Endothelial cell of umbilical vein (primary cell): ENCODE measurements around the gene VMP1. TPM values are rescaled to one million over a fixed set of nuclear protein-coding genes. Genes with fewer than 3 reads are reported as not detected.

Experiments used
- BruUV-seq: library from RNA; stranded (reverse); fragments of 400-500 nt; replicated peaks from 2 replicates; lab custom pipeline; 2021; lab: Mats Ljungman, UMichigan
- CTCF ChIA-PET: fragments of 300-600, 350-600 bp; sonication (Branson Sonifier 250); formaldehyde crosslinking; loops from one replicate; lab custom pipeline; 2021; ENCODE audit warnings: antibody characterized with exemption, inconsistent platforms; lab: Charles Lee
- POLR2A ChIA-PET: fragments of 300-600, 350-600 bp; sonication (Branson Sonifier 250); formaldehyde crosslinking; loops from one replicate; lab custom pipeline; 2021; ENCODE audit warnings: antibody characterized with exemption, inconsistent platforms; lab: Charles Lee
- DNase-seq: peaks from one replicate; pipeline ENCODE4 v3.0.0-alpha.2; 2011; ENCODE audit warnings: low read depth, low spot score
- FAIRE-seq: peaks from 2 replicates; lab custom pipeline; 2011; peaks lifted over from hg19 to GRCh38; lab: Jason Lieb, UNC
- H2AFZ ChIP-seq: 2 replicates; pipeline ENCODE4 v1.6.0; 2012; ENCODE audit warnings: low read depth, low read length, control low read depth, inconsistent platforms
- H3K27ac ChIP-seq: 2 replicates; pipeline ENCODE4 v1.5.1; 2011; ENCODE audit warnings: low read depth, mild to moderate bottlenecking, control low read depth, low read length, moderate library complexity; ENCODE audit not compliant: insufficient read depth
- H3K27me3 ChIP-seq, 2 experiments: 2 replicates each; pipeline versions ENCODE4 v1.6.0 to v1.6.1; 2011; ENCODE audit warnings: low read length in 2 of 2, mixed read lengths in 1 of 2; ENCODE audit not compliant: control insufficient read depth in 2 of 2, insufficient read depth in 2 of 2
- H3K36me3 ChIP-seq, 2 experiments: 2 replicates in 1 of 2; 3 replicates in 1 of 2; pipeline ENCODE4 v1.5.1; 2011; ENCODE audit warnings: low read length in 2 of 2, mild to moderate bottlenecking in 1 of 2, moderate library complexity in 1 of 2; ENCODE audit not compliant: control insufficient read depth in 2 of 2, insufficient read depth in 2 of 2; ENCODE audit errors: extremely low read depth in 1 of 2
- H3K4me1 ChIP-seq: 3 replicates; pipeline ENCODE4 v1.5.1; 2011; ENCODE audit warnings: mild to moderate bottlenecking, low read length; ENCODE audit not compliant: control insufficient read depth, insufficient read depth; ENCODE audit errors: extremely low read depth
- H3K4me2 ChIP-seq: 2 replicates; pipeline ENCODE4 v1.6.1; 2011; ENCODE audit warnings: low read length, control low read depth, mixed read lengths; ENCODE audit not compliant: insufficient read depth
- H3K4me3 ChIP-seq, 3 experiments: fragments of 200-600 bp in 1 of 3; sonication (generic), shearing (Covaris generic) in 1 of 3; replicated peaks in 1 of 3; 2 replicates each; pipeline ENCODE4 v1.5.1; 2011 to 2016; ENCODE audit warnings: control low read depth in 3 of 3, low read length in 3 of 3, mild to moderate bottlenecking in 2 of 3, inconsistent platforms in 1 of 3, low read depth in 1 of 3, moderate library complexity in 1 of 3; ENCODE audit not compliant: insufficient read depth in 1 of 3
- H3K79me2 ChIP-seq: 2 replicates; pipeline ENCODE4 v1.6.0; 2012; ENCODE audit warnings: low read length, inconsistent platforms; ENCODE audit not compliant: control insufficient read depth, insufficient read depth
- H3K9ac ChIP-seq: replicated peaks from 2 replicates; pipeline ENCODE3; 2011; ENCODE audit warnings: low read length, control low read depth; ENCODE audit not compliant: insufficient read depth; ENCODE audit errors: extremely low read depth
- H3K9me1 ChIP-seq: replicated peaks from 3 replicates; pipeline ENCODE4 v1.6.0; 2011; ENCODE audit warnings: mild to moderate bottlenecking, low read length; ENCODE audit not compliant: control insufficient read depth, insufficient read depth; ENCODE audit errors: extremely low read depth
- H3K9me3 ChIP-seq: replicated peaks from 2 replicates; pipeline ENCODE4 v1.5.1; 2012; ENCODE audit warnings: low read length, inconsistent platforms; ENCODE audit not compliant: control insufficient read depth, insufficient read depth
- H4K20me1 ChIP-seq: replicated peaks from 2 replicates; pipeline ENCODE3; 2011; ENCODE audit warnings: mild to moderate bottlenecking, low read length; ENCODE audit not compliant: control insufficient read depth, insufficient read depth; ENCODE audit errors: extremely low read depth
- CTCF ChIP-seq, 2 donors: IDR thresholded peaks; 1 replicate in 1 of 2; 2 replicates in 1 of 2; pipeline ENCODE4 v1.5.1; 2011; ENCODE audit warnings: low read length in 2 of 2, mild to moderate bottlenecking in 2 of 2, moderate library complexity in 2 of 2, control low read depth in 1 of 2, inconsistent platforms in 1 of 2, low read depth in 1 of 2; ENCODE audit not compliant: insufficient read depth in 1 of 2; ENCODE audit errors: extremely low read depth in 1 of 2
- EZH2 ChIP-seq: IDR thresholded peaks from 2 replicates; pipeline ENCODE4 v1.6.1; 2012; ENCODE audit warnings: borderline replicate concordance, low read depth, mild to moderate bottlenecking, moderate library complexity, low read length, inconsistent platforms; ENCODE audit not compliant: severe bottlenecking
- FOS ChIP-seq: IDR thresholded peaks from 2 replicates; pipeline ENCODE4 v1.6.1; 2011; ENCODE audit warnings: mild to moderate bottlenecking, low read length, moderate library complexity, borderline replicate concordance; ENCODE audit not compliant: insufficient read depth
- GATA2 ChIP-seq: IDR thresholded peaks from 2 replicates; pipeline ENCODE4 v1.7.0; 2011; ENCODE audit warnings: low read depth, mild to moderate bottlenecking, moderate library complexity, mixed read lengths, low read length; ENCODE audit not compliant: insufficient read length, insufficient read depth
- JUN ChIP-seq: IDR thresholded peaks from 2 replicates; pipeline ENCODE4 v1.6.1; 2011; ENCODE audit warnings: borderline replicate concordance, low read depth; ENCODE audit not compliant: insufficient read length, insufficient read depth
- MAX ChIP-seq: IDR thresholded peaks from 2 replicates; pipeline ENCODE4 v1.6.1; 2011; ENCODE audit not compliant: insufficient read depth, insufficient read length
- MYC ChIP-seq: IDR thresholded peaks from one replicate; pipeline ENCODE4 v1.6.1; 2011; ENCODE audit warnings: mild to moderate bottlenecking, low read depth, low read length
- POLR2A ChIP-seq: IDR thresholded peaks from 2 replicates; pipeline ENCODE4 v1.6.1; 2012; ENCODE audit warnings: low read depth, mild to moderate bottlenecking, control low read depth, low read length
- POLR2AphosphoS5 ChIP-seq: IDR thresholded peaks from 2 replicates; pipeline ENCODE4 v1.6.1; 2012; ENCODE audit warnings: low read depth, mild to moderate bottlenecking, control low read depth, low read length, moderate library complexity; ENCODE audit not compliant: insufficient read depth
- dilution Hi-C: fragments of 300-500 bp; cut with MboI; formaldehyde crosslinking; loops from one replicate; pipeline ENCODE4 v1.15.0; 2019; ENCODE audit warnings: low sequenced_read_pairs; ENCODE audit not compliant: extremely low pct_ligation_motif_present
- intact Hi-C: fragments of 100-400 bp; cut with micrococcal nuclease; formaldehyde crosslinking; loops from one replicate; pipeline ENCODE4 v1.10.0; 2022
- polyA plus RNA-seq, 4 experiments: library from polyadenylated mRNA; depleted of rRNA in 3 of 4; stranded (reverse) in 3 of 4; unstranded in 1 of 4; fragments of >200 nt; gene quantifications; 2 replicates each; pipeline versions ENCODE4 v1.2.1 to v1.2.3, GENCODE V29; 2011 to 2012; ENCODE audit warnings: missing spikeins in 1 of 4
- total RNA-seq: library from RNA; stranded (reverse); gene quantifications from 2 replicates; pipeline ENCODE4 v1.2.3, GENCODE V29; 2021

Gene VMP1
- total and polyA plus RNA-seq, 2 donors (not counting 3 experiments of a cell fraction or from before 2014, with no cell fraction given), result 138 to 270 TPM

- Histone ChIP-seq H3K79me2 (peaks cover 9% of the 10 kb centered on the region), H3K9me1 (no peaks in the 10 kb centered on the region), H3K9me3 (no peaks in the 10 kb centered on the region), H3K36me3 (peaks cover 2 to 3% of the 10 kb centered on the region in 2 experiments), H3K9ac (no peak overlapping the region), H3K4me1 (peaks cover 48% of the 10 kb centered on the region), H4K20me1 (no peaks in the 10 kb centered on the region), H3K4me2 (peak overlapping the region; percentile 76), H3K4me3 (no peak overlapping the region), H3K27me3 (no peaks in the 10 kb centered on the region), H3K27ac (peak overlapping the region; percentile 98), H2AFZ (no peak overlapping the region)
- intact Hi-C loops, result no loop called here
- BruUV-seq, result no TSS peak
- DNase-seq (no peak), FAIRE-seq (no peak)
- ChIA-PET POLR2A (interaction anchor here (0.7 to 2.3 kb wide), 2 partner anchors 72 to 86 kb away, joined by 3 to 10 read pairs; no protein-coding TSS in a partner anchor), CTCF (interaction anchor here (1.7 to 2.1 kb wide), 2 partner anchors 13 to 88 kb away, joined by 5 to 6 read pairs; no protein-coding TSS in a partner anchor)
- TF ChIP-seq JUN (no peak), FOS (no peak), POLR2A (no peak), CTCF (IDR thresholded peaks at IDR 0.05; ENCODE audit: extremely low read depth in 1 of 2, insufficient read depth in 1 of 2, low read depth in 1 of 2, low read length in 2 of 2) (no peak), EZH2 (no peak), GATA2 (no peak), POLR2AphosphoS5 (no peak), MYC (no peak), MAX (no peak)
- dilution Hi-C loops, result no loop called here
These were observed 63.6 kb downstream of the VMP1 start for GRCh38 chr17:59771093-59771492.
